Measurements from ENCODE around the gene EHMT1.

The EHMT1 gene

GRCh38 chr9:137702615-137703379 lies 84.0 kb downstream of the EHMT1 start:
- Histone ChIP-seq H3K4me2 (no peak overlapping the region), H3K4me1 (ENCODE audit: low read depth, poor library complexity, severe bottlenecking) (no peaks in the 10 kb centered on the region), H4K20me1 (ENCODE audit: insufficient read depth) (no peaks in the 10 kb centered on the region), H3K27ac (no peak overlapping the region), H3K79me2 (ENCODE audit: insufficient read depth, low read depth) (peaks cover 15% of the 10 kb centered on the region), H3K27me3 (ENCODE audit: insufficient read depth, low read depth) (no peaks in the 10 kb centered on the region), H3K4me3 (IDR thresholded peaks at IDR 0.05; ENCODE audit: insufficient read depth, low read depth, low read length) (no peak overlapping the region), H3K9ac (no peak overlapping the region), H2AFZ (ENCODE audit: low read depth) (no peak overlapping the region), H3K36me3 (ENCODE audit: insufficient read depth) (no peaks in the 10 kb centered on the region)
- no peak for TF ChIP-seq CTCF (conservative IDR thresholded peaks at IDR 0.05; ENCODE audit: low read depth, low read length)

- H2AFZ ChIP-seq (ENCODE audit: low read depth), result no peak overlapping the region
- no peak overlapping the region for H3K4me3 ChIP-seq (IDR thresholded peaks at IDR 0.05; ENCODE audit: insufficient read depth, low read depth, low read length)
- no peaks in the 10 kb centered on the region for H3K4me1 ChIP-seq (ENCODE audit: low read depth, poor library complexity, severe bottlenecking)
- no peak for TF ChIP-seq CTCF (conservative IDR thresholded peaks at IDR 0.05; ENCODE audit: low read depth, low read length)
- no peaks in the 10 kb centered on the region for H4K20me1 ChIP-seq (ENCODE audit: insufficient read depth)
- no peak overlapping the region for H3K27ac ChIP-seq
- no peaks in the 10 kb centered on the region for H3K36me3 ChIP-seq (ENCODE audit: insufficient read depth)
- no peak overlapping the region for H3K4me2 ChIP-seq
- no peak overlapping the region for H3K9ac ChIP-seq
- H3K27me3 ChIP-seq (ENCODE audit: insufficient read depth, low read depth), result no peaks in the 10 kb centered on the region
- H3K79me2 ChIP-seq (ENCODE audit: insufficient read depth, low read depth), result peaks cover 27% of the 10 kb centered on the region
Observed at GRCh38 chr9:137703842-137704508, 85.2 kb downstream of the EHMT1 start.

- TF ChIP-seq CTCF (conservative IDR thresholded peaks at IDR 0.05; ENCODE audit: low read depth, low read length), result no peak
- Histone ChIP-seq H2AFZ (ENCODE audit: low read depth) (no peak overlapping the region), H3K79me2 (ENCODE audit: insufficient read depth, low read depth) (peaks cover 32% of the 10 kb centered on the region), H3K4me2 (no peak overlapping the region), H3K27me3 (ENCODE audit: insufficient read depth, low read depth) (no peaks in the 10 kb centered on the region), H3K9ac (no peak overlapping the region), H3K4me3 (IDR thresholded peaks at IDR 0.05; ENCODE audit: insufficient read depth, low read depth, low read length) (no peak overlapping the region), H3K36me3 (ENCODE audit: insufficient read depth) (no peaks in the 10 kb centered on the region), H3K27ac (no peak overlapping the region), H3K4me1 (ENCODE audit: low read depth, poor library complexity, severe bottlenecking) (no peaks in the 10 kb centered on the region), H4K20me1 (ENCODE audit: insufficient read depth) (no peaks in the 10 kb centered on the region)
Observed at GRCh38 chr9:137705443-137705863, 86.6 kb downstream of the EHMT1 start.

GRCh38 chr9:137705906-137706305 lies 87.1 kb downstream of the EHMT1 start:
- no peaks in the 10 kb centered on the region for H3K27me3 ChIP-seq (ENCODE audit: insufficient read depth, low read depth)
- no peak overlapping the region for H2AFZ ChIP-seq (ENCODE audit: low read depth)
- no peaks in the 10 kb centered on the region for H4K20me1 ChIP-seq (ENCODE audit: insufficient read depth)
- H3K9ac ChIP-seq, result no peak overlapping the region
- H3K27ac ChIP-seq, result no peak overlapping the region
- H3K4me1 ChIP-seq (ENCODE audit: low read depth, poor library complexity, severe bottlenecking), result no peaks in the 10 kb centered on the region
- H3K79me2 ChIP-seq (ENCODE audit: insufficient read depth, low read depth), result peaks cover 32% of the 10 kb centered on the region
- TF ChIP-seq CTCF (conservative IDR thresholded peaks at IDR 0.05; ENCODE audit: low read depth, low read length), result no peak
- H3K4me2 ChIP-seq, result no peak overlapping the region
- H3K36me3 ChIP-seq (ENCODE audit: insufficient read depth), result no peaks in the 10 kb centered on the region
- no peak overlapping the region for H3K4me3 ChIP-seq (IDR thresholded peaks at IDR 0.05; ENCODE audit: insufficient read depth, low read depth, low read length)

Measured in KMS-11 (cell line).